Measurements from ENCODE around the gene LZTS2.

The LZTS2 gene

DNA sequence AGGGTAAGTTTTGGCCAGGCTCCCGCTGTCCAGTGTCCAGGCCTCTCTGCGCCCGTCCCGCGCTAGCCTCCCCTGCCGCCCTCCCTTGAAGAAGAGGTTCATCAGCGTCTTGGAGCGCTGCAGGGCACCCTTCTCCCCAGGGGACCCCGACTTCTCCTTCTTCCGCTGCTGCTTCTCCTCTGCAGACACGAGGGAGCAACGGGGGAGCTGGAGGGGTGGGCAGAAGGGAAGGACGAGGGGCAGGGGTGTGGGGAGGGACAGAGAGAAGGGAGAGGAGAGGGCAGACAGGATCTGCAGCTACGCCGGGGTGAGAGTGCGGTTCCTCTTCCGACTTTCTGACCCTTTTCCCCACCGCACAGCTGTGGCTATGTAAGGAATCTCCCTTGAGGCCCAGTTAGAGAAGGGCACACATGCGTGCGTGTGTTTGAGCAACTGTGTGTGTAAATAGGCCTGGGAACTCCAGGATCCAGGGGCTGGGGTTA, 18.6 kb downstream of the LZTS2 start:
- Histone ChIP-seq H3K4me3 (ENCODE audit: low read length) (no peak overlapping the region), H3K9me3 (ENCODE audit: low read length) (no peaks in the 10 kb centered on the region), H3K27me3 (ENCODE audit: insufficient read depth, low read length) (peaks cover 50% of the 10 kb centered on the region), H3K4me1 (ENCODE audit: insufficient read depth, low read length) (peaks cover 3% of the 10 kb centered on the region), H3K36me3 (ENCODE audit: insufficient read depth, low read length) (no peaks in the 10 kb centered on the region), H2AFZ (ENCODE audit: low read depth, low read length) (no peak overlapping the region)

DNA sequence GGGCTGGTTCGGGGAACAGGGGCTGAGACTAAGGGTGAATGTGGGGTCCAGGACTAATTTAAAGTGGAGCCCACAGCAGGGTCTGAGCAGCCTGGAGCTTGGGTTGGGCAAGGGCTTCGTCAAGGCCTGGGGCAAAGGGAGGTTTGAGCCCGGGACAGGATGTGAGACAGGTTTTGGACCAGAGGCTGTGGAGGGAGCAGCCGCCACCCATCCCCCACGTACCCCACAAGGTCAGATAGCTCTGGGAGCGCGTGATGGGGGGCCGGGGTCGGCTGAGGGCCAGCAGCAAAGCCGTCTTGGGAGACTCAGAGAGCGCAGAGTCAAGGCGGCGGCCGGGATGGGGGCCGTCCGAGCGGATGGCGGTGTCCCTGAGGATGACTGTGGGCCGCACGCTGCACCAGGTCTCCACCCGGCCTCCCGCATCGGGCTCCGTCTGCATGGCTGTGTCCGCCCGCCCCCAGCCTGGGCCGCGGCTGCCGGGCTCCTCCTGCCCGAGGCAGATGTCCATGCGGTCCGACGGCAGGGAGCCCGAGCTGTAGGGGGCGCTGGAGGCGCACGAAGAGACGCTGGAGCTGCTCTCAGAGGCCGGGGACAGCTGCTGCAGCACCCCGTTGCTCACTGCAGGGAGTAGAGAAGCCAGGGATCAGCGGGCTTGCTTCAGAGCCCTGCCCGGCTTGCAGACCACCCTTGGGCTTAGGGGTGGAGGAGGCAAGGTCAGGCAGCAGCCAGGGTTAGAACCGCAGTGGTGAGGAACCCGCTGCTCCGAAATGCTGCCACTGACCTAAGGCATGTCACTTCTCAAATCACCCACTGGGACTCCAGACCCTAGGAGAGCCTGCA, 19.2 kb downstream of the LZTS2 start:
- Histone ChIP-seq H3K4me3 (ENCODE audit: low read length) (no peak overlapping the region), H3K27me3 (ENCODE audit: insufficient read depth, low read length) (peaks cover 50% of the 10 kb centered on the region), H3K36me3 (ENCODE audit: insufficient read depth, low read length) (no peaks in the 10 kb centered on the region), H3K4me1 (ENCODE audit: insufficient read depth, low read length) (peaks cover 3% of the 10 kb centered on the region), H2AFZ (ENCODE audit: low read depth, low read length) (no peak overlapping the region), H3K9me3 (ENCODE audit: low read length) (no peaks in the 10 kb centered on the region)

GRCh38 chr10:101019440-101019703, 19.8 kb downstream of the LZTS2 start:
- Histone ChIP-seq H3K36me3 (ENCODE audit: insufficient read depth, low read length) (no peaks in the 10 kb centered on the region), H3K4me1 (ENCODE audit: insufficient read depth, low read length) (peaks cover 3% of the 10 kb centered on the region), H3K4me3 (ENCODE audit: low read length) (no peak overlapping the region), H3K9me3 (ENCODE audit: low read length) (no peaks in the 10 kb centered on the region), H3K27me3 (ENCODE audit: insufficient read depth, low read length) (peaks cover 50% of the 10 kb centered on the region), H2AFZ (ENCODE audit: low read depth, low read length) (no peak overlapping the region)

GRCh38 chr10:101020427-101021075, 20.9 kb downstream of the LZTS2 start:
- no peak overlapping the region for H3K4me3 ChIP-seq (ENCODE audit: low read length)
- H3K27me3 ChIP-seq (ENCODE audit: insufficient read depth, low read length), result peaks cover 44% of the 10 kb centered on the region
- no peaks in the 10 kb centered on the region for H3K9me3 ChIP-seq (ENCODE audit: low read length)
- H2AFZ ChIP-seq (ENCODE audit: low read depth, low read length), result no peak overlapping the region
- H3K36me3 ChIP-seq (ENCODE audit: insufficient read depth, low read length), result no peaks in the 10 kb centered on the region
- H3K4me1 ChIP-seq (ENCODE audit: insufficient read depth, low read length), result peaks cover 3% of the 10 kb centered on the region

DNA sequence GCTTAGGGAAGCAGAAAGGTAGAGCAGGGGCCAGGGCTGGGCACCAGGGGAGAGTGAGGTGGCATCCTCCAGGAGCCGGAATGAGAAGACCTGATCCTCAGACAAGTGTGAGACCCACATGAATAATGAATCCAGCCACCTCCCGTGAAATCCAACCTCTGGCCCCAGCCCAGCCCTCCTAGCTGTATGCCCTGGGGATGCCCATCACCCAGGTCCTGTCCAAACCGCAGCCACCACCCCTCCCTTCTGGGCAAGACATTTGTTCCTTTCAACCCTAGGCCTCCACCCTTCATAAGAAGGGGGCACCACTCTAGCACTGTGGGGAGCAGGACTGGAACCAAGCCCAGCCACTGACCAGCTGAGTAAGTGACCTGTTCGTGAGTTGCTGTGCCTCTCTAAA, 21.6 kb downstream of the LZTS2 start:
- no peaks in the 10 kb centered on the region for H3K36me3 ChIP-seq (ENCODE audit: insufficient read depth, low read length)
- no peak overlapping the region for H2AFZ ChIP-seq (ENCODE audit: low read depth, low read length)
- H3K27me3 ChIP-seq (ENCODE audit: insufficient read depth, low read length), result peaks cover 37% of the 10 kb centered on the region
- peaks cover 3% of the 10 kb centered on the region for H3K4me1 ChIP-seq (ENCODE audit: insufficient read depth, low read length)
- H3K4me3 ChIP-seq (ENCODE audit: low read length), result no peak overlapping the region
- no peaks in the 10 kb centered on the region for H3K9me3 ChIP-seq (ENCODE audit: low read length)

DNA sequence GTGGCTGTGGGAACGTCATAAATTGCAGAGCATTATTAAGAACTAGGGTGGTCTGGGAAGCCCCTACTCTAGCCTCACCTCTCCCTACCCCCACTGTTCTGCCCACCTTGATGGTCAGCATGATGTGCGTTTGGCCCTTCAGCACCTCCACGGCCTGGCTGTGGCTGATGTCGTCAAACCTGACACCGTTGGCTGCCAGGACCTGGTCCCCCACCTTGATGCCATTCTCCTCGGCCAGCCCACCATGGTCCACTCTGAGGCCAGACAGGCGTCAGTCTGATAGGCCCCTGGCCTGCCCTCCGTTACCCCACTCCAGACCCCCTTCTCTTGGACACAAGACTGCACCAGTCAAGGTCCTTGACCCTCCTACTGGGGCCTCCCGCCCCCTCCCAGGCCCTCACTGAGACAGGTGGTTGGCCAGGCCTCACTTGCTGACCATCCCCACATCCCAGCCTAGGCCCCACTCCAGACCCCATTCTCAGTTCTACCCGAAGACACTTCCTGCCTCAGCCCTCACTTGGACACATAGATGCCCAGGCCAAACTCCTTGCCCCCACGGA, 22.2 kb downstream of the LZTS2 start:
- no peaks in the 10 kb centered on the region for H3K9me3 ChIP-seq (ENCODE audit: low read length)
- H3K4me1 ChIP-seq (ENCODE audit: insufficient read depth, low read length), result peaks cover 3% of the 10 kb centered on the region
- peaks cover 32% of the 10 kb centered on the region for H3K27me3 ChIP-seq (ENCODE audit: insufficient read depth, low read length)
- no peak overlapping the region for H2AFZ ChIP-seq (ENCODE audit: low read depth, low read length)
- no peaks in the 10 kb centered on the region for H3K36me3 ChIP-seq (ENCODE audit: insufficient read depth, low read length)
- no peak overlapping the region for H3K4me3 ChIP-seq (ENCODE audit: low read length)

DNA sequence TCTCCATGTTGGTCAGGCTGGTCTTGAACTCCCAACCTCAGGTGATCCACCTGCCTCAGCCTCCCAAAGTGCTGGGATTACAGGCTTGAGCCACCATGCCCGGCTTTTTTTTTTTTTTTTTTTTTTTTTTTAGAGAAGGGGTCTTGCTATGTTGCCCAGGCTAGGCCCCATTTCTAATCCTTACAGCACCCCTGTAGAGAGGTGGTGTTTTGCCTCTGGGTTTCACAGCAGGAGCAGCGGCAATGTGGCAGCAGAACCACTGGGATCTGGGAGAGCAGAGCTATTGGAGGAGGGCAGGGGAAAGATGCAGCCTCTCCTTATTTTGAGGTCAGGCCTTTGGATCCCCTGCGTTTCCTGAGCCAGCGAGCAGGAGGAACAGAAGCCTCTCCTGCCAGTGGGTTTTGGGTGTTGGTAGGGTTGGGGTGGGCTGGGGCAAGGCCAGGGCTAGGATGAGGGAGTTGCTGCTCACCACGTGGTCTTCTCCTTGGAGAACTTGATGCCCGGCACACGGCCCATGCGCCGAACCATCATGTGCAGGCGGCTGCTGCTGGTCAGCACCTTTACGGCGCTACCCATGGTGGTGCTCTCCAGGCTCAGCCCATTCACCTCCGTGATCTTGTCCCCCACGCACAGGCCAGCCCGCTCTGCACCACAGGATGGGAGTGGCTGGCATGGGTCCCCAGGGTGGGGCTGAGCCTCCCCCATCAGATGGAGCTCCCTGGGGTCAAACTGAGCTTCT, 23.5 kb downstream of the LZTS2 start:
- Histone ChIP-seq H3K36me3 (ENCODE audit: insufficient read depth, low read length) (no peaks in the 10 kb centered on the region), H3K27me3 (ENCODE audit: insufficient read depth, low read length) (peaks cover 30% of the 10 kb centered on the region), H2AFZ (ENCODE audit: low read depth, low read length) (no peak overlapping the region), H3K4me1 (ENCODE audit: insufficient read depth, low read length) (peaks cover 3% of the 10 kb centered on the region), H3K9me3 (ENCODE audit: low read length) (no peaks in the 10 kb centered on the region), H3K4me3 (ENCODE audit: low read length) (no peak overlapping the region)

GRCh38 chr10:101027106-101027720, 27.6 kb downstream of the LZTS2 start:
- H3K36me3 ChIP-seq (ENCODE audit: insufficient read depth, low read length), result no peaks in the 10 kb centered on the region
- no peak overlapping the region for H2AFZ ChIP-seq (ENCODE audit: low read depth, low read length)
- no peaks in the 10 kb centered on the region for H3K9me3 ChIP-seq (ENCODE audit: low read length)
- H3K4me1 ChIP-seq (ENCODE audit: insufficient read depth, low read length), result peaks cover 32% of the 10 kb centered on the region
- H3K4me3 ChIP-seq (ENCODE audit: low read length), result no peak overlapping the region
- H3K27me3 ChIP-seq (ENCODE audit: insufficient read depth, low read length), result peaks cover 36% of the 10 kb centered on the region

DNA sequence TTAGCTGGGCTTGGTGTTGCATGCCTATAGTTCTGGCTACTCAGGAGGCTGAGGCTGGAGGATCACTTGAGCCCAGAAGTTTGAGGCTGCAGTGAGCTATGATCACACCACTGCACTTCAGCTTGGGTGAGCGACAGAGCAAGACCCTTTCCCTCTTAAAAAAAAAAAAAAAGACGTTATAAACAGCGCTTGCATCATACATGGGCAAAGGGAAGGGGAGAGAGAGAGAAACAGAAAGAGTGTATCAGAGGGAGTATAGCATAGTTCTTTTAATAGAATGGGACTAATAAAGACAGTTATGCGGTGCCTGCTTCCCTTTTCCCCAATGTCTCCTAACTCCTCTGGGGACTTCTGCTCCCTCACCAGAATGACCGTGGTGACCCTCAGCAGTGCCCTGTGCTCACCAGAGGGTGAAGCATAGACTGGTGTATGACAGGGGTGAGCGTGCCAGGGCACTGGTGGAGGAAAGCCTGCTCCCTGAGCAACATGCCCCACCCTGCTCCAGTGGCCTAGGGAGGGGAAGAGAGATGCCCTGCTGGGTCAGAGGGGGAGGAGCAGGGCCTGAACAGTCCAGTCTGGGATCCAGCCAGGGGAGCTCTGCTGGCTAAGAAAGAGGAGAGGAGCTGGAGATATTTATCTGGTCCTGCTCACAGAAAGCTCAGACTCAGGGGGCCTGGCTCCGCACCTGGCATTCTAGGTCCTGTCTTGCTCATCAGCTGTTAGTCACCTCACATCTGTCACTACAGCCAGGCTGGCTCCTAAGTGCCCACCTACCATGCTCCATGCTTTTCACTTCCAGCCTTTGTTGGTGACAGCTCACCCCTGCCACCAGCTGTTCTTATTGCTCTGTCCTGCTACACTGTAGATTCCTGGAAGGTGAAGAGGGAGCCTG, 29.1 kb downstream of the LZTS2 start:
- Histone ChIP-seq H3K4me1 (ENCODE audit: insufficient read depth, low read length) (peaks cover 41% of the 10 kb centered on the region), H2AFZ (ENCODE audit: low read depth, low read length) (no peak overlapping the region), H3K27me3 (ENCODE audit: insufficient read depth, low read length) (peaks cover 41% of the 10 kb centered on the region), H3K9me3 (ENCODE audit: low read length) (no peaks in the 10 kb centered on the region), H3K36me3 (ENCODE audit: insufficient read depth, low read length) (no peaks in the 10 kb centered on the region), H3K4me3 (ENCODE audit: low read length) (no peak overlapping the region)

GRCh38 chr10:101029520-101030295, 30.1 kb downstream of the LZTS2 start:
- peaks cover 43% of the 10 kb centered on the region for H3K27me3 ChIP-seq (ENCODE audit: insufficient read depth, low read length)
- H3K36me3 ChIP-seq (ENCODE audit: insufficient read depth, low read length), result no peaks in the 10 kb centered on the region
- no peak overlapping the region for H3K4me3 ChIP-seq (ENCODE audit: low read length)
- H3K9me3 ChIP-seq (ENCODE audit: low read length), result no peaks in the 10 kb centered on the region
- no peak overlapping the region for H2AFZ ChIP-seq (ENCODE audit: low read depth, low read length)
- peaks cover 41% of the 10 kb centered on the region for H3K4me1 ChIP-seq (ENCODE audit: insufficient read depth, low read length)

- Histone ChIP-seq H3K27me3 (ENCODE audit: insufficient read depth, low read length) (peaks cover 51% of the 10 kb centered on the region), H3K9me3 (ENCODE audit: low read length) (no peaks in the 10 kb centered on the region), H3K36me3 (ENCODE audit: insufficient read depth, low read length) (no peaks in the 10 kb centered on the region), H2AFZ (ENCODE audit: low read depth, low read length) (no peak overlapping the region), H3K4me1 (ENCODE audit: insufficient read depth, low read length) (peaks cover 41% of the 10 kb centered on the region), H3K4me3 (ENCODE audit: low read length) (peak overlapping the region; percentile 36)
Observed at GRCh38 chr10:101030496-101031127, 31.0 kb downstream of the LZTS2 start.

Data from neuron (in vitro differentiated cells).